VCaP (cell line): ENCODE measurements around the gene PCDHGB1.
"Not testable (repeated sequence)": the region's sequence is repeated elsewhere in the genome, so short reads cannot be mapped to it uniquely, and the experiment has no call there.

ENCODE experiments used
- H3K27ac ChIP-seq: fragments of 450-650 bp; 2 replicates; pipeline ENCODE4 v1.5.1; 2017
- CTCF ChIP-seq: fragments of 450-650 bp; conservative IDR thresholded peaks from 2 replicates; pipeline ENCODE4 v1.5.1; 2017; ENCODE audit warnings: mild to moderate bottlenecking, moderate library complexity

The PCDHGB1 gene

DNA sequence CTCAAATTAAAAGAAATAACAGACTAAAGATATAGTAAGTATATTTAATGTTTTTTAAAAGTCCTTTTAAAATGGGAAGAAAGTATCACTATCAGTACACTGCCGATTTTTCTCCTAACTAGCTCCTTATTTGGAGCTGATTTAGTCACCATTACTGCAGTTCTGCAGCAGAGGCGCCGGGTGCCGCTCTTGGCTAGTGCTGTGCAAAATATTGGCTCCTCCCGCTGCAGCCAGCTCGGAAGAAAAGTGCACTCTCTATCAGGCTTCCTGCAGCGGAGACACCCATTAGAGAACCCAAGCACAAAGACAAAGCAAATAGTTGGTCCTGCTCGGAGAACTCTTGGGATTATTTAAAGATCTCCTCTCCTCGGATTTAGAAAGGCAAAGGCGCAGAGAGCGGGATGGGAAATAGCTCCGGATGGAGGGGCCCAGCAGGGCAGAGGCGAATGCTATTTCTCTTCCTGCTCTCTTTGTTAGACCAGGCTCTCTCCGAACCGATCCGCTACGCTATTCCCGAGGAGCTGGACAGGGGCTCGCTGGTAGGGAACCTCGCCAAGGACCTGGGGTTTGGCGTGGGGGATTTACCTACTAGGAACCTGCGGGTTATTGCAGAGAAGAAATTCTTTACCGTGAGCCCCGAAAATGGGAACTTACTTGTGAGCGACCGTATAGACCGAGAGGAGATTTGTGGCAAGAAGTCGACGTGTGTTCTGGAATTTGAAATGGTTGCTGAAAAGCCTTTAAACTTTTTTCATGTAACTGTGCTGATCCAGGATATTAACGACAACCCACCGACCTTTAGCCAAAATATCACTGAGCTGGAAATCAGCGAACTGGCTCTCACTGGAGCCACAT, 20.3 kb downstream of the PCDHGB1 start, which contains the start of gene PCDHGB3:
TSS of gene PCDHGB3 (plus strand) at position 249 of the 855 bp plus-strand sequence. CDS start at position 402, 153 bp downstream.
- H3K27ac ChIP-seq = no peak within 1 kb of the TSS
- no peak for TF ChIP-seq CTCF

DNA sequence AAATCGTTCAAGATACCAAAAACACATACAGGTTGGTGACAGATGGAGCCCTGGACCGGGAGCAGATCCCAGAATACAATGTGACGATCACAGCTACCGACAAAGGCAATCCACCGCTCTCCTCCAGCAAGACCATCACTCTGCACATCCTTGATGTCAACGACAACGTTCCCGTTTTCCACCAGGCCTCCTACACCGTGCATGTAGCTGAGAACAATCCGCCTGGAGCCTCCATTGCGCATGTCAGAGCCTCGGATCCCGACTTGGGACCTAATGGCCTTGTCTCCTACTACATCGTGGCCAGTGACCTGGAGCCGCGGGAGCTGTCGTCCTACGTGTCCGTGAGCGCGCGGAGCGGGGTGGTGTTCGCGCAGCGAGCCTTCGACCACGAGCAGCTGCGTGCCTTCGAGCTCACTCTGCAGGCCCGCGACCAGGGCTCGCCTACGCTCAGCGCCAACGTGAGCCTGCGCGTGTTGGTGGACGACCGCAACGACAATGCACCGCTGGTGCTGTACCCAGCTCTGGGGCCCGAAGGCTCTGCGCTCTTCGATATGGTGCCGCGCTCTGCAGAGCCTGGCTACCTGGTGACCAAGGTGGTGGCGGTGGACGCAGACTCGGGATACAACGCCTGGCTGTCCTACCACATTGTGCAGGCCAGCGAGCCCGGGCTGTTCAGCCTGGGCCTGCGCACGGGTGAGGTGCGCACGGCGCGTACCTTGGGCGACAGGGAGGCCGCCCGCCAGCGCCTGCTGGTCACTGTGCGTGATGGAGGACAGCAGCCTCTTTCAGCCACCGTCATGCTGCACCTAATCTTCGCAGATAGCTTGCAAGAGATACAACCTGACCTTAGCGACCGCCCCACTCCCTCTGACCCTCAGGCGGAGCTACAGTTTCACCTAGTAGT, 21.9 kb downstream of the PCDHGB1 start:
- H3K27ac ChIP-seq = no peak overlapping the region
- TF ChIP-seq CTCF = no peak

- TF ChIP-seq CTCF = no peak
- no peak within 1 kb of the TSS for H3K27ac ChIP-seq
Measured at GRCh38 chr5:141373673-141374317, 23.9 kb downstream of the PCDHGB1 start, which contains the start of gene PCDHGA6. Gene PCDHGA6, plus strand, starts transcription at chr5:141373891. Its CDS starts 193 bp downstream, at chr5:141374084.

GRCh38 chr5:141374627-141375026, 24.7 kb downstream of the PCDHGB1 start:
- H3K27ac ChIP-seq = no peak overlapping the region
- no peak for TF ChIP-seq CTCF

GRCh38 chr5:141375444-141376155, 25.7 kb downstream of the PCDHGB1 start:
- not testable (repeated sequence) for H3K27ac ChIP-seq

- TF ChIP-seq CTCF = no peak
- H3K27ac ChIP-seq = no peak within 1 kb of the TSS
Measured at GRCh38 chr5:141382469-141383294, 32.8 kb downstream of the PCDHGB1 start, which contains the start of gene PCDHGA7. Gene PCDHGA7, plus strand, starts transcription at chr5:141382742. Its CDS starts 158 bp downstream, at chr5:141382900.
